Measurements from ENCODE around the gene COL4A3.

DNA sequence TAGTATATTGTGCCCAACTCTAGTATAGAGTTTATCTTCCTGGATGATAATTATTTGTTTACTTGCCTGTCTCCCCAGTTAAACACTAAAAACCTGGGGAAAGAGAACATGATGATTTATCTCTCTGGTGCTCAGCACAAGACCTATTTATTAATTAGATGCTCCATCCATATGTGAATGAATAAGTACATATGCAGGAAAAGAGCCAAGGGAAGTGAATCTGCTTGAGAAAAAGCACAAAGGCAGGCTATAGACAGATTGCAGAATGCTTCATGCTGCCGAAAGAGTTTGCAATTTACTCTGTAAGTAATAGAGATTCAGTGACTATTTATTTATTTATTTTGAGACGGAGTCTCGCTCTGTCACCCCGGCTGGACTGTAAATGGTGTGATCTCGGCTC is 123.3 kb downstream of the COL4A3 start:
- no peak for TF ChIP-seq POLR2AphosphoS5 (IDR thresholded peaks at IDR 0.05; ENCODE audit: low read depth, low read length)
- no peak for TF ChIP-seq SIN3A (IDR thresholded peaks at IDR 0.05; ENCODE audit: borderline replicate concordance, insufficient read depth, low read length)
- TF ChIP-seq TAF1 (IDR thresholded peaks at IDR 0.05; ENCODE audit: borderline replicate concordance, insufficient read depth, low read length): no peak
- TF ChIP-seq, protein P1, sequence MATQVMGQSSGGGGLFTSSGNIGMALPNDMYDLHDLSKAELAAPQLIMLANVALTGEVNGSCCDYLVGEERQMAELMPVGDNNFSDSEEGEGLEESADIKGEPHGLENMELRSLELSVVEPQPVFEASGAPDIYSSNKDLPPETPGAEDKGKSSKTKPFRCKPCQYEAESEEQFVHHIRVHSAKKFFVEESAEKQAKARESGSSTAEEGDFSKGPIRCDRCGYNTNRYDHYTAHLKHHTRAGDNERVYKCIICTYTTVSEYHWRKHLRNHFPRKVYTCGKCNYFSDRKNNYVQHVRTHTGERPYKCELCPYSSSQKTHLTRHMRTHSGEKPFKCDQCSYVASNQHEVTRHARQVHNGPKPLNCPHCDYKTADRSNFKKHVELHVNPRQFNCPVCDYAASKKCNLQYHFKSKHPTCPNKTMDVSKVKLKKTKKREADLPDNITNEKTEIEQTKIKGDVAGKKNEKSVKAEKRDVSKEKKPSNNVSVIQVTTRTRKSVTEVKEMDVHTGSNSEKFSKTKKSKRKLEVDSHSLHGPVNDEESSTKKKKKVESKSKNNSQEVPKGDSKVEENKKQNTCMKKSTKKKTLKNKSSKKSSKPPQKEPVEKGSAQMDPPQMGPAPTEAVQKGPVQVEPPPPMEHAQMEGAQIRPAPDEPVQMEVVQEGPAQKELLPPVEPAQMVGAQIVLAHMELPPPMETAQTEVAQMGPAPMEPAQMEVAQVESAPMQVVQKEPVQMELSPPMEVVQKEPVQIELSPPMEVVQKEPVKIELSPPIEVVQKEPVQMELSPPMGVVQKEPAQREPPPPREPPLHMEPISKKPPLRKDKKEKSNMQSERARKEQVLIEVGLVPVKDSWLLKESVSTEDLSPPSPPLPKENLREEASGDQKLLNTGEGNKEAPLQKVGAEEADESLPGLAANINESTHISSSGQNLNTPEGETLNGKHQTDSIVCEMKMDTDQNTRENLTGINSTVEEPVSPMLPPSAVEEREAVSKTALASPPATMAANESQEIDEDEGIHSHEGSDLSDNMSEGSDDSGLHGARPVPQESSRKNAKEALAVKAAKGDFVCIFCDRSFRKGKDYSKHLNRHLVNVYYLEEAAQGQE (IDR thresholded peaks at IDR 0.05; ENCODE audit: insufficient read depth in 1 of 2, low read depth in 2 of 2, low read length in 2 of 2): no peak
- TF ChIP-seq FOXP2 (optimal IDR thresholded peaks at IDR 0.05; ENCODE audit: borderline replicate concordance, extremely low read depth, extremely low read length, insufficient read depth): no peak

Data from PFSK-1 (cell line).